HG02678 (cell line): Measurements from ENCODE around the gene C1QTNF8.

Experiments used
- ATAC-seq: cut with Tn5 transposase; IDR thresholded peaks from one replicate; pipeline ENCODE4 v1.9.1; 2021; ENCODE audit warnings: mild to moderate bottlenecking, moderate library complexity; ENCODE audit not compliant: unreplicated experiment

The C1QTNF8 gene

GRCh38 chr16:1080801-1081733 lies 15.0 kb downstream of the C1QTNF8 start:
- no peak for ATAC-seq

DNA sequence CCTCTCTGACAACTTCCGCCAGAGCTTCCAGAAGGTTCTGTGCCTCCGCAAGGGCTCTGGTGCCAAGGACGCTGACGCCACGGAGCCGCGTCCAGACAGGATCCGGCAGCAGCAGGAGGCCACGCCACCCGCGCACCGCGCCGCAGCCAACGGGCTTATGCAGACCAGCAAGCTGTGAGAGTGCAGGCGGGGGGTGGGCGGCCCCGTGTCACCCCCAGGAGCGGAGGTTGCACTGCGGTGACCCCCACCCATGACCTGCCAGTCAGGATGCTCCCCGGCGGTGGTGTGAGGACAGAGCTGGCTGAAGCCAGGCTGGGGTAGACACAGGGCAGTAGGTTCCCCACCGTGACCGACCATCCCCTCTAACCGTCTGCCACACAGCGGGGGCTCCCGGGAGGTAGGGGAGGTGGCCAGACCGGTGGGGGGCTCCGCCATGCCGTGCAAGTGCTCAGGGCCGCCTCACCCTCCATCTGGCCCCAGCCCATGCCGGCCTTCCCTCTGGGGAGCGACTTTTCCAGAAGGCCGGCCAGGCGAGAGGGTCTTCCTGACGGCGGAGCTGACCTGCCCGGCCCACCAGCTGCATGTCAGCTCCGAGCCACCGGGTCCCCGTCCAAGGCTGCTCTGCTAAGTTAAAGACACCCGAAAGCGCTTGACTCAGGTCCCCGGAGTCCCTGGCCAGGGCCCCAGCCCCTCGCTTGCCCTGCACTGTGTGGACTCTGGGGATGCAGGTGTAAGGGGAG lies 16.1 kb downstream of the C1QTNF8 start:
- ATAC-seq, result no peak

DNA sequence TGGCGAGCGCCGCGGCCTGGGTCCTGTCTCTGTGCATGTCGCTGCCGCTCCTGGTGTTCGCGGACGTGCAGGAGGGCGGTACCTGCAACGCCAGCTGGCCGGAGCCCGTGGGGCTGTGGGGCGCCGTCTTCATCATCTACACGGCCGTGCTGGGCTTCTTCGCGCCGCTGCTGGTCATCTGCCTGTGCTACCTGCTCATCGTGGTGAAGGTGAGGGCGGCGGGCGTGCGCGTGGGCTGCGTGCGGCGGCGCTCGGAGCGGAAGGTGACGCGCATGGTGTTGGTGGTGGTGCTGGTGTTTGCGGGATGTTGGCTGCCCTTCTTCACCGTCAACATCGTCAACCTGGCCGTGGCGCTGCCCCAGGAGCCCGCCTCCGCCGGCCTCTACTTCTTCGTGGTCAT lies 16.7 kb downstream of the C1QTNF8 start:
- no peak for ATAC-seq

DNA sequence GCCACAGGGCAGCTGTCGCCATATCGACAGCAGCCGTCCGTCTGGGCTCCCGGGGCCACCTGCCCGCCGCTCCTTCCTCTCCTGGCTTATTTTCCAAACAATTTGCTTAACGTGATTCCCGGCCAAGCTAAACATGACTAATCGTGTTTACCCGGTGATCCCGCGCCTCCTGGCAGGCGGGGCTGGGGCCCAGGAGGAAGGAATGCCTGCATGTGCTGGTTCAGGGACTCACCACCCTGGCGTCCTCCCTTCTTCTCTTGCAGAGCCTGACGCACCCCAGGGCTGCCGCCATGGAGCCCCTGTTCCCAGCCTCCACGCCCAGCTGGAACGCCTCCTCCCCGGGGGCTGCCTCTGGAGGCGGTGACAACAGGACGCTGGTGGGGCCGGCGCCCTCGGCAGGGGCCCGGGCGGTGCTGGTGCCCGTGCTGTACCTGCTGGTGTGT lies 17.4 kb downstream of the C1QTNF8 start:
- ATAC-seq, result no peak

DNA sequence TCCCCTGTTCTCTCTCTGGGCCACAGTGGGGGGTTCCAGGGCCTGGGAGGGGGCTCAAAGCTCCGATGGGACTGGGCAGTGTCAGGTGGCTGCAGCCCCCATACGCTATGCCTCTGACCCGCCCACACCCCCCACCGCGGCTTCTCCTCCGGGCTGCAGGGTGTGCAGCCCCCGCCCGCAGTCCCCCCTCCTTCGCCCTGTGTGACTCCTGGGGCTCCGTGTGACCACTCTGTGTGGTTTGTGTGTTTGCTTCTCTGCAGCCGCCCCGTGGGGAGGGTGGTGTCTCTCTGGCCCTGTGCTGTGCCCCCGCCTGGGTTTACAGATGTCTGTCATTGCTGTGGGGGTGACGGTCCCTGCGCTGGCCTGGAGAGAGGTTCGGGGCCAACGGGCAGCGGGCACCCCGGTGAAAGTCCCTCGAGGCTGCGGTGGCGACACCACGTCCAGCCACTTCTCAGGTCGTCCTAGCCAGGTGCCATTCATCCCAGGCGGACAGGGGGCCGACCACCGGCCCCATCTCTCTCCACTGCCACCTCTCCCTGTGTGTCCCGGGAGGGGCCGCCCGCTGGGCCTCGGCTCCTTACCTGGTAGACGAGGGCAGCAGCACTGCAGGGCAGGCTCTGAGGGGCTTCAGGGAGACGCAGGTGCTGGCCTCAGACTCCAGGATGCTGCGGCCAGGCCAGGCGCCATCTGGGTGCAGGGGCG lies 18.0 kb downstream of the C1QTNF8 start:
- no peak for ATAC-seq

DNA sequence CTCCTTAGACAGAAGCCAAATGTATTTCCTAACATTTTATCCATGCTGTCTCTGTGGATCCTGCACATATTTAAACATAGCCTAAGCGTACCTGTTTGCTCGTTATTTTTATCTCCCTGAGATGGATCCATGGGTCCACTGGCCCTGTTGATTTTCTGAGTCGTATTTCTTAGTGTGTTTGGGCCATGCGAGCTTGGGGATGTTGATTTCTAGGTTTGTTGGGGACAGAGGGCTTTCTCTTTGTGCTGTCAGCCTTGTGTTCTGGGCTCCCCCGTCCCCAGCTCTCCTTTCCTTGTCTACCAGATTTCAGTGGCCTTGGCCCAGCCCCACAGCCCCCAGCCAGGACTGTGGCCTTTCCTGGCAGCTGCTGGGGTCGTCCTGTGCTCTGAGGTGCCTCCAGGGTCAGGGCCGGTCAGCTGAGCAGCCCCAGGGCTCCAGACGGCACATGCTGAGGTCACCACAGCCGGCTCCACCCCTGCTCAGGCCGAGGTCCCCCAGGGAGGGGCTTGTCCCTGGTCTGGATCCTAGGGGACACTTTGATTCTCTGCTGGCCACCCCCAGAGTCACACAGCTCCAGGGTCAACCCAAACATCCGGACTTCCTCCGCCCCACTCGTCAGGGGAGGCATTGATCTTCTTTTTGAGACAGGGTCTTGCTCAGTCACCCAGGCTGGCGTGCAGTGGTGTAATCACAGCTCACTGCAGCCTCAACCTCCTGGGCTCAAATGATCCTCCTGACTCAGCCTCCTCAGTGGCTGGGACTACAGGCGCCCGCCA lies 19.1 kb downstream of the C1QTNF8 start:
- ATAC-seq, result no peak

DNA sequence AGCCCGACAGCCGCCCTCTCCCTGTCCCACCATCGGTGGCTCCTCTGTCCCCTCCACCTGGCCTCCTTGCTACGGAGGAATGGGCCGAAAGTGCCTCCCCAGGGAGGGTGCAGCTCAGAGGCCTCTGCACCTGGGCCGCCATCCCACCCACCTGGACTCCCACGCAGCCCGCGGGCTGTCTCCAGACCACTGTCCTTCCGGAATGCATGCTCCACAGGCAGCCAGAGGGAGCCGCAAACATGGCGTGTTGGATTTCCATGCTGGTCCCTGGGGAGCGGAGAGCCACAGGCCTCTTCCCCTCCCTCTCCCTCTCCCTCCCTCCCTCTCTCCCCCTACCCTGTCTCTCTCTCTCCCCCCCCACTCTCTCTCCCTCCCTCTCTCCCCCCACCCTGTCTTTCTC lies 20.5 kb downstream of the C1QTNF8 start:
- ATAC-seq, result no peak

GRCh38 chr16:1074379-1074649 lies 21.7 kb downstream of the C1QTNF8 start:
- no peak for ATAC-seq

GRCh38 chr16:1073566-1074378 lies 22.3 kb downstream of the C1QTNF8 start:
- ATAC-seq, result no peak

GRCh38 chr16:1073262-1073558 lies 22.8 kb downstream of the C1QTNF8 start:
- no peak for ATAC-seq

- ATAC-seq, result no peak
Observed at GRCh38 chr16:1072526-1073261, 23.4 kb downstream of the C1QTNF8 start, which contains the start of gene SSTR5. Gene SSTR5, plus strand, starts transcription at chr16:1072747. Its CDS starts 6,122 bp downstream, at chr16:1078869.

- ATAC-seq, result no peak
Observed at GRCh38 chr16:1071561-1072225, 24.4 kb downstream of the C1QTNF8 start.

- no peak for ATAC-seq
Observed at GRCh38 chr16:1070864-1071408, 25.1 kb downstream of the C1QTNF8 start.

- no peak for ATAC-seq
Observed at GRCh38 chr16:1070084-1070863, 25.8 kb downstream of the C1QTNF8 start.

DNA sequence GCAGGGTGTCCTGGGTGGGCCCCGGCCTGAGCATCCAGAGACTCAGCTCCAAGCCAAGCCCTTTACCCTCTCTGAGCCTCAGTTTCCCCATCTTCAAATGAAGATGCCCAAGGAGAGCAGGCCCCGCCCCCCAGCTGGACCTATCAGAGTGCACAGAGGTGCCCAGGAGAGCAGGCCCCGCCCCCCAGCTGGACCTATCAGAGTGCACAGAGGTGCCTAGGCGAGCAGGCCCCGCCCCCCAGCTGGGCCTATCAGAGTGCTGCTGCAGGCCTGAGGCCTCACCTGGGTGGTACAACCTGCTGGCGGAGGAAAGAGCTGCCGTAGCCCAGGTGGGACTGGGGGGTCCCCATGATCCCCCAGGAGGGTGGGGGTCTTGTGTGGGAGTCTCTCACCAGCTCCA lies 26.9 kb downstream of the C1QTNF8 start:
- ATAC-seq, result no peak

GRCh38 chr16:1068451-1068850 lies 27.6 kb downstream of the C1QTNF8 start:
- ATAC-seq, result no peak

DNA sequence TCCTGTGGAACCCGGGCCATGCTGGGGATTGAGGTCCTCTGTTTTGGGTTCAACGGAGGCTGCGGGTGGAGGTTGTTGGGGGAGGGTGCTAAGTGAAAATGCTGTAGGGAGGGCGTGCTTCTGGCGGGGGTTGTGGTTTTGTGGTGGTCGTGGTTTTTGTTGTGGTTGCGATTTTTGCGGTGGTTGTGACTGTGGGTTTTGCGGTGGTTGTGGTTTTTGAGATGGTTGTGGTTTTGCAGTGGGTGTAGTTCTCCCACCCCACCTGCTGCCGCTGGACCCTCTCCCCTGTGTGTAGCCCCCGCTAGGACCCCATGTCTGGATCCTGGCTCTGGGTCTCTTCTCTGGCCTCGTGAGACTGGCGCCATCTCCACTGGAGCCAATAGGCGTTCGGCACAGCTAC lies 28.4 kb downstream of the C1QTNF8 start:
- ATAC-seq, result no peak
